ENCODE data around the gene RBM33.

The RBM33 gene

DNA sequence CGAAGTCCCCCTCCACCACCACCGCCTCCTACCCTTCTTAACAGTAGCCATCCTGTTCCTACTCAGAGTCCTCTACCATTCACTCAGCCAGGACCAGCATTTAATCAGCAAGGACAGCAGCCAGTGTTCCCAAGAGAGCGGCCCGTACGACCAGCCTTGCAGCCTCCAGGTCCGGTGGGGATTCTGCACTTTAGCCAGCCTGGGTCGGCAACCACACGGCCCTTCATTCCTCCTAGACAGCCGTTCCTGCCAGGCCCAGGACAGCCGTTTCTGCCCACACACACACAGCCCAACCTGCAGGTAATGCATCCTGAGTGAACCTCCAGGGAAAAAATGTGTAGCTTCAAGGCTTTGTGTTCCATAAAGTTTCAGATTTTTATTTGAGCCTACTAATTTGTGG, 93.6 kb downstream of the RBM33 start:
- Mint-ChIP-seq H3K9me3 (no peaks in the 10 kb centered on the region), H3K27me3 (ENCODE audit: low read depth, poor library complexity) (no peaks in the 10 kb centered on the region), H3K4me1 (no peaks in the 10 kb centered on the region), H3K27ac (no peak overlapping the region), H3K36me3 (ENCODE audit: low read depth) (peaks cover 38% of the 10 kb centered on the region), H3K4me3 (no peak overlapping the region)
- no peak for TF ChIP-seq CTCF (IDR thresholded peaks at IDR 0.05)
- DNase-seq: no peak

- peak; percentile 64 for DNase-seq
- TF ChIP-seq CTCF (IDR thresholded peaks at IDR 0.05): peak; percentile 59
- Mint-ChIP-seq H3K36me3 (ENCODE audit: low read depth) (peaks cover 46% of the 10 kb centered on the region), H3K4me3 (no peak overlapping the region), H3K27me3 (ENCODE audit: low read depth, poor library complexity) (no peaks in the 10 kb centered on the region), H3K27ac (no peak overlapping the region), H3K9me3 (no peaks in the 10 kb centered on the region), H3K4me1 (no peaks in the 10 kb centered on the region)
Observed at GRCh38 chr7:155738652-155739537, 94.4 kb downstream of the RBM33 start.

- H3K9me3 Mint-ChIP-seq: no peaks in the 10 kb centered on the region
- H3K4me1 Mint-ChIP-seq: peaks cover under 1% of the 10 kb centered on the region
- DNase-seq: no peak
- H3K27ac Mint-ChIP-seq: no peak overlapping the region
- no peak for TF ChIP-seq CTCF (IDR thresholded peaks at IDR 0.05)
- H3K36me3 Mint-ChIP-seq (ENCODE audit: low read depth): peaks cover 51% of the 10 kb centered on the region
- no peaks in the 10 kb centered on the region for H3K27me3 Mint-ChIP-seq (ENCODE audit: low read depth, poor library complexity)
- H3K4me3 Mint-ChIP-seq: no peak overlapping the region
Observed at GRCh38 chr7:155739538-155740143, 95.2 kb downstream of the RBM33 start.

GRCh38 chr7:155741082-155741481, 96.6 kb downstream of the RBM33 start:
- TF ChIP-seq CTCF (IDR thresholded peaks at IDR 0.05): no peak
- no peaks in the 10 kb centered on the region for H3K27me3 Mint-ChIP-seq (ENCODE audit: low read depth, poor library complexity)
- H3K4me3 Mint-ChIP-seq: no peak overlapping the region
- H3K27ac Mint-ChIP-seq: peak overlapping the region; percentile 81
- no peak for DNase-seq
- H3K36me3 Mint-ChIP-seq (ENCODE audit: low read depth): peaks cover 62% of the 10 kb centered on the region
- peaks cover 7% of the 10 kb centered on the region for H3K4me1 Mint-ChIP-seq
- H3K9me3 Mint-ChIP-seq: no peaks in the 10 kb centered on the region

- Mint-ChIP-seq H3K4me1 (peaks cover 7% of the 10 kb centered on the region), H3K4me3 (no peak overlapping the region), H3K27me3 (ENCODE audit: low read depth, poor library complexity) (no peaks in the 10 kb centered on the region), H3K36me3 (ENCODE audit: low read depth) (peaks cover 68% of the 10 kb centered on the region), H3K27ac (peak overlapping the region; percentile 29), H3K9me3 (no peaks in the 10 kb centered on the region)
- DNase-seq: no peak
- TF ChIP-seq CTCF (IDR thresholded peaks at IDR 0.05): no peak
Observed at GRCh38 chr7:155741805-155742204, 97.3 kb downstream of the RBM33 start.

Data from nephron progenitor cell (in vitro differentiated cells).